NCI-H2107 (cell line): ENCODE results near the gene DAZAP1.

Source experiments
- DNase-seq: peaks from one replicate; lab custom pipeline; 2025; lab: John Stamatoyannopoulos, UW

The DAZAP1 gene

DNA sequence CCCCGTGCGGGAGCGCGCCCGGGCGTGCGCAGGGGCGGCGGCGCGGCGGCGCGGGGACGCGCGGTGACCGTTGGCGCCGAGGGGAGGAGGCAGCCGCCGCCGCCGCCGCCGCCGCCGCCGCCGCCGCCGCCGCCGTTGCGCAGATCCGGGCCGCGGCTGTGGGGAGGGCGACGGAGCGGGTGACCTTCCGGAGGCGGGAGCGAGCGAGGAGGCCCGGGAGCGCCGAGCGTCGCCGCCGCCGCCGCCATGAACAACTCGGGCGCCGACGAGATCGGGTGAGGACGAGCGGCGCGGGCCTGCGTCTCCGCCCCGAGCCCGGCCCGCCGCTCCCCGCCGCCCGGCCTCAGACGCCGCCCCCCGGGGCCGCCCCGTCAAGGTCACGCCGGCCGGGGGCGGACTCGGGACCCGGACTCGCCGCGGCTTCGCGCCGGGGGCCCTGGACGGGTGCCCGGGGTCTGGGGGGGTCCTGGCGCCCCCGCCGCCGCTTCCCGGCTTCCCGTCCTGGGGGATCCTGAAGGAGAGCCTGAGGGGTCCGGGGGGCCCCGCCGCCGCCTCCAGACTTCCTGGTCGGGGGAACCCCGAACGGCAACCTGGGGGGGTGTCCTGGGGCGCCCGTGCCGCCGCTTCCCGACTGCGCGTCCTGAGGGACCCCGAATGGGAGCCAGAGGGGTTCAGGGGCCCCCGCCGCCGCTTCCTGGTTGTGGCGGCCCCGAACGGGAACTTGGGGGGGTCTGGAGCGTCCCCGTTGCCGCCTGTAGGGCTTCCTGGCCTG is at the start of gene DAZAP1:
Gene DAZAP1, plus strand, starts transcription at position 59 of the 772 bp plus-strand sequence. Its CDS starts 188 bp downstream, at position 247.
- no peak for DNase-seq

DNA sequence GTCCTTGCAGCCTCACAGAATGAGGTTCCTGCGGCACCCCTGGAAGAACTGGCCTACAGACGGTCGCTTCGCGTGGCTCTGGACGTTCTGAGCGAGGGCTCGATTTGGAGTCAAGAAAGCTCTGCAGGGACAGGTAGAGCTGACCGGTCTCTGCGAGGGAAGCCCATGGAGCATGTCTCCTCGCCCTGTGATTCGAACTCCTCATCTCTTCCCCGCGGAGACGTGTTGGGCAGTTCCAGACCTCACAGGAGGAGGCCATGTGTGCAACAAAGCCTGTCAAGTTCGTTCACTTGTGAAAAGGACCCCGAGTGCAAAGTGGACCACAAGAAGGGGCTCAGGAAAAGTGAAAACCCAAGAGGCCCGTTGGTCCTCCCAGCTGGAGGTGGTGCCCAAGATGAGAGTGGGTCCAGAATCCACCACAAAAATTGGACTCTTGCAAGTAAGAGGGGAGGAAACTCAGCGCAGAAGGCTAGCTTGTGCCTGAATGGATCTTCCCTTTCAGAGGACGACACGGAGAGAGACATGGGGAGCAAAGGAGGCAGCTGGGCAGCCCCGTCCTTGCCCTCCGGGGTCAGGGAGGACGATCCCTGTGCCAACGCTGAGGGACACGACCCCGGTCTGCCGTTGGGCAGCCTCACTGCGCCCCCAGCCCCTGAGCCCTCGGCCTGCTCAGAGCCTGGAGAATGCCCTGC is 47.1 kb upstream of the DAZAP1 start:
- no peak for DNase-seq

- DNase-seq, result no peak
These were observed 46.4 kb upstream of the DAZAP1 start for GRCh38 chr19:1360818-1361461.

DNA sequence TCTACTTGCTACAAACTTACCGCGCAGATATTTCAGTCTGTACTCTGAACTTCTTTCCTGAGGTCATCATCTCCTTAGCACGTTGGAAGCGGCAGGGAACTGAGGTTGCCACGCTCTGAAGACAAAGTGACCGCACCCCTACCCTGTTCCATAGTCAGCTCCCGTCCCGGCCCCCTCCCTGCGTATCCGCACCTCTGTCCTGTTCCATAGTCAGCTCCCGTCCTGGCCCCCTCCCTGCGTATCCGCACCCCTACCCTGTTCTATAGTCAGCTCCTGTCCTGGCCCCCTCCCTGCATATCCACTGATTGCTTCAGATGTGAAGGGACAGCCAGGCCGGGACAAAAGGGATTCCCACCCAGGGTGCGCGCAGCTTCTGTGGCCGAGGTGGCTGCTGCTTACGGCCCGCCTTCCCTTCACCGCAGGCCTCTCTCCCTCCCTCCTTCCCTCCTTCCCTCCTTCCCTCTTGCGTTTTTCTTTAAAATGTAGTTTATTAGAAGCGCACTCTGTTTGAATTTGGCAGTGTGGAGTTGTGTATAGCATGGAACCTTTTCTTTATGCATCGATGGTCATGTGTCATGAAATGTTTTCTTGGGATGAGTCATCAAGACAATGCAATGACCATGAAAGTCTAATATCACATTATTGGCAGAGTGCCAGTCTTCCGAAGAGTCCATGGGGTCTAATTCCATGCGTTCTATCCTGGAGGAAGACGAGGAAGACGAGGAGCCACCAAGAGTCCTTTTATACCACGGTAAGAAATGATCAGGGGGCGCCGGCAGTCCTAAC is 45.6 kb upstream of the DAZAP1 start:
- no peak for DNase-seq

- no peak for DNase-seq
These were observed 44.8 kb upstream of the DAZAP1 start for GRCh38 chr19:1362387-1363257.

DNA sequence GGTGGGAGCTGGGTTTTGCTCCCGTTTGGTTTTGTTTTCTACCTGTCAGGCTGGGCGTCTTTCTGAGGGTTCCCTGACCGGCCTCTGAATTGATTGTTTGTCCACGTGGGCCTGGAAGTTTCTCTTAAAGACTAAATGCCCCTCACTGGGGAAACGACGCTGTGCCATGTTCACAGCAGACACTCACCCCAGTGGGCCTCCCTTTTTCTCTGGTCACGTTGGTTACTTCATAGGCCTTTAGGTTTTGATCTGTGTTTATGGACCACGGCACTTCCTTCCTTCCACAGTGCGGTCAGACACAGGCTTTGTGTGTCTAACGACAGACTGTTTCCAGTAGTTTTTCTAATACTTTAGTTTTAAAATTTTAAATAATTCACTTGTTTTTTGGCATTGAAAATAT is 43.8 kb upstream of the DAZAP1 start:
- no peak for DNase-seq

GRCh38 chr19:1364070-1364704 is 43.2 kb upstream of the DAZAP1 start:
- no peak for DNase-seq

- DNase-seq, result no peak
These were observed 41.8 kb upstream of the DAZAP1 start for GRCh38 chr19:1365319-1366269.

GRCh38 chr19:1366296-1366695 is 41.1 kb upstream of the DAZAP1 start:
- no peak for DNase-seq

GRCh38 chr19:1366899-1367870 is 40.2 kb upstream of the DAZAP1 start:
- DNase-seq, result no peak

DNA sequence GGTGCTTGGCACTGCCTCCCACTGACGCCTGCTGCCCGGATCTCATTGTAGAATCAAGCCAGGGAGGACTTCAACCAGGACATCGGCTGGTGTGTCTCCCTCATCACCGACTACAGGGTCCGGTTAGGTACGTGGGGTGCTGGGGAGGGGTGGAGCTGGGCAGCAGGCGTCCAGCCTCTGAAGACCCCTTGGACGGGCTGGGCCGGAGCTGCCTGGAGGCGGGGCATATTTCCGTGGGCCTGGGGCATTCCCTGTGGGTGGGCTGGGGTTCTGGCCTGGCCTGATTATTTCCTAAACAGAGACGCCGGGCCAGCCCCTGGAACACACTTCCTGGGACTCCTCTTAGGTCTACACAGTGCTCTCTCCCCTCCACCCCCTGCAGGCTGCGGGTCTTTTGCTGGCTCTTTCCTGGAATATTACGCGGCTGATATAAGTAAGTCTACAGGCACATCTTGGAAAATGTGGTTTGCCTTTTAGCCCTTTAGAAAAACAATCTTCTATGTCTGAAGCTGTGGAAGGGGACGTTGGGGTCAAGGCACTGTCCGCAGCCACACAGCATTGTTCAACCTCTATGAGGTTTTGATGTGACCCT is 38.1 kb upstream of the DAZAP1 start:
- no peak for DNase-seq

GRCh38 chr19:1370579-1371361 is 36.6 kb upstream of the DAZAP1 start:
- DNase-seq, result no peak

GRCh38 chr19:1373042-1373533 is 34.3 kb upstream of the DAZAP1 start:
- DNase-seq, result no peak

DNA sequence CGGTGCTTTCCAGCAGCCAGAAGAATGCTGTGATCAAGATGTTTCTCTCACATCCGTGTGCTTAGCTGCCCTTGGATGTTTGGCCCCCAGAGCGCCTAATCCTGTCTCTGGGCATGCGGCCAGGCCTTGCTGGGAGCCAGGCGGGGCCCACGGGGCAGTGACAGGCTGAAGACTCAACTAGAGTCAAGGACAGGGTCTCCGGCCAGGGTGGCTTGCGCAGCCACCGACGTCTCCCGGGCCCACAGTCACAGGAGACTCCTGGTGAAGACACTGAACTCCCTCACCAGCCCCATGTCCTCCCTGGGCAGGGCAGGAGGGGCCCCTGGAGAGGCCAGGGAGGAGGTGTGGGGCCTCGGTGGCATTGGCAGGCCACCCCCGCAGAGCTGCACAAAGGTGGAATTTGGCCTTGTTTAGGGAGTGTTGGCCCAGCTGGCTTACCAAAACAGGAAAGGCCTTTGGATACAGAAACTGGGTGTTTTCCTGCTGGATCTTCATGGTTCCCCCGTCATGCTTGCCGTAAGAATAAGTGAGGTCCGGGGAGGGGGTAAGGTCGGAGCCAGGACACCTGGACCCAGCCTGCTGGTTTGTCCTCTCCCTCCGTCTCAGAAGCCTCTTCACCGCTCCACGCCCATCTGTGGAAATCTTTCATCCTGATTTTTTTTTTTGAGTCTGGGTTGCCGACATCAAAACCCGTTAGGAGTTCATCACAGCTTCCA is 33.7 kb upstream of the DAZAP1 start:
- DNase-seq, result no peak

GRCh38 chr19:1374250-1374577 is 33.2 kb upstream of the DAZAP1 start:
- DNase-seq, result no peak

GRCh38 chr19:1376415-1376805 is 31.0 kb upstream of the DAZAP1 start:
- no peak for DNase-seq
